ENCODE measurements around the gene ARHGAP24. TPM values are rescaled to one million over a fixed set of nuclear protein-coding genes. Genes with fewer than 3 reads are reported as not detected.
"Not testable (repeated sequence)": the region's sequence is repeated elsewhere in the genome, so short reads cannot be mapped to it uniquely, and the experiment has no call there.

Gene ARHGAP24
- total RNA-seq, 2 experiments from 2014 or later, result 0.22 to 0.70 TPM

GRCh38 chr4:85907001-85907400 is 432.1 kb downstream of the ARHGAP24 start:
- Mint-ChIP-seq H3K27ac (no peak overlapping the region), H3K4me3 (no peak overlapping the region), H3K36me3 (ENCODE audit: low read depth) (no peaks in the 10 kb centered on the region), H3K27me3 (no peaks in the 10 kb centered on the region), H3K4me1 (ENCODE audit: low read depth) (no peaks in the 10 kb centered on the region), H3K9me3 (no peaks in the 10 kb centered on the region)
- DNase-seq, result no peak
- no peak for ATAC-seq
- intact Hi-C loops (cut with micrococcal nuclease), result no loop called here
- TF ChIP-seq, protein P1, sequence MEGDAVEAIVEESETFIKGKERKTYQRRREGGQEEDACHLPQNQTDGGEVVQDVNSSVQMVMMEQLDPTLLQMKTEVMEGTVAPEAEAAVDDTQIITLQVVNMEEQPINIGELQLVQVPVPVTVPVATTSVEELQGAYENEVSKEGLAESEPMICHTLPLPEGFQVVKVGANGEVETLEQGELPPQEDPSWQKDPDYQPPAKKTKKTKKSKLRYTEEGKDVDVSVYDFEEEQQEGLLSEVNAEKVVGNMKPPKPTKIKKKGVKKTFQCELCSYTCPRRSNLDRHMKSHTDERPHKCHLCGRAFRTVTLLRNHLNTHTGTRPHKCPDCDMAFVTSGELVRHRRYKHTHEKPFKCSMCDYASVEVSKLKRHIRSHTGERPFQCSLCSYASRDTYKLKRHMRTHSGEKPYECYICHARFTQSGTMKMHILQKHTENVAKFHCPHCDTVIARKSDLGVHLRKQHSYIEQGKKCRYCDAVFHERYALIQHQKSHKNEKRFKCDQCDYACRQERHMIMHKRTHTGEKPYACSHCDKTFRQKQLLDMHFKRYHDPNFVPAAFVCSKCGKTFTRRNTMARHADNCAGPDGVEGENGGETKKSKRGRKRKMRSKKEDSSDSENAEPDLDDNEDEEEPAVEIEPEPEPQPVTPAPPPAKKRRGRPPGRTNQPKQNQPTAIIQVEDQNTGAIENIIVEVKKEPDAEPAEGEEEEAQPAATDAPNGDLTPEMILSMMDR (IDR thresholded peaks at IDR 0.05), result no peak
- CTCF ChIA-PET, result interaction anchor here (1.0 kb wide), 1 partner anchor 42 kb away, joined by 3 read pairs; no protein-coding TSS in a partner anchor
- POLR2A ChIA-PET, result no interaction called here

DNA sequence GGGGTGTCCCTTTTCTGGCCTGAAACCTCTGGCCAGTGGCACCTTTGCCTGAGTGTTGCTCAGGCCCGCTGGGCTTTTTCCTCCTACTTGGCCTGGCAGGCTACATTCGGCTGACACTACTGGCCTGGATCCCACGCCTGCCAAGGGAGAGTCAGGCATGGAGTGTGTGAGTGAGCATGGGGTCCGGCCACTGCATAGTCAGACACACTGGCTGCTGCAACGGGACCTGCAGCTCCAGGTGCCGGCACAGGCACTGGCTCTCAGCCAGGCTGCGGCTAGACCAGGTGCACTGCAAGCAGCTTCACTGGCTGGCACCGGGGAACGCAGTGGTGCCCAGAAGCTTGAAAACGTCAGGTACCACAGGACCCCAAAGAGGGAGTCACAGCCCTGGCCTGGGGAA is 434.9 kb downstream of the ARHGAP24 start:
- TF ChIP-seq, protein P1 (IDR thresholded peaks at IDR 0.05), result no peak
- Mint-ChIP-seq H3K9me3 (no peaks in the 10 kb centered on the region), H3K27ac (no peak overlapping the region), H3K4me1 (ENCODE audit: low read depth) (no peaks in the 10 kb centered on the region), H3K27me3 (no peaks in the 10 kb centered on the region), H3K36me3 (ENCODE audit: low read depth) (no peaks in the 10 kb centered on the region), H3K4me3 (no peak overlapping the region)
- CTCF ChIA-PET, result no interaction called here
- ATAC-seq (no peak), DNase-seq (no peak)
- intact Hi-C loops (cut with micrococcal nuclease), result no loop called here
- POLR2A ChIA-PET, result no interaction called here

DNA sequence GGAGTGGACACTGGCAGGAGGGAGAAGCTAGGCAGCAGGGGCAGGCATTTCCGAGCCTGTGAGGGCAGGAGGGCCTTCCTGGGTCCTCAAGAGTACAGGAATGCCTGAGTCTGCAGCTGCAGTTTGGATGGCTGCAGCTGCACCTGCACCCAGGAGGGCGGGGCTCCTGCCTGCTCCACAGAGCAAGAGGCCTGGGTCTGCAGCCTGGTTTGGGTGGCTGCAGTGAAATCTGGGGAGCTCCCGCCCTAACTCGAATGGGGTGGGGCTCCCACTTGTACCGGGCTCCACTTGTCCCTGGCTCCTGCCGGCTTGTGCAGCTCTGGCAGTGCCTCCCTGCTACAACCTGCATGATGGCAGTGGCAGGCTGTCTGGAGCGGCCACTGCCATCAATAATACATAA is 436.0 kb downstream of the ARHGAP24 start:
- H3K27me3 Mint-ChIP-seq, result no peaks in the 10 kb centered on the region
- no peak overlapping the region for H3K4me3 Mint-ChIP-seq
- POLR2A ChIA-PET, result no interaction called here
- no peaks in the 10 kb centered on the region for H3K36me3 Mint-ChIP-seq (ENCODE audit: low read depth)
- H3K4me1 Mint-ChIP-seq (ENCODE audit: low read depth), result no peaks in the 10 kb centered on the region
- TF ChIP-seq, protein P1 (IDR thresholded peaks at IDR 0.05), result no peak
- intact Hi-C loops (cut with micrococcal nuclease), result no loop called here
- no peak overlapping the region for H3K27ac Mint-ChIP-seq
- H3K9me3 Mint-ChIP-seq, result peaks cover 2% of the 10 kb centered on the region
- ATAC-seq (no peak), DNase-seq (no peak)
- CTCF ChIA-PET, result no interaction called here

- ATAC-seq (no peak), DNase-seq (no peak)
- no peak overlapping the region for H3K27ac Mint-ChIP-seq
- no peaks in the 10 kb centered on the region for H3K27me3 Mint-ChIP-seq
- TF ChIP-seq, protein P1 (IDR thresholded peaks at IDR 0.05), result no peak
- no peaks in the 10 kb centered on the region for H3K36me3 Mint-ChIP-seq (ENCODE audit: low read depth)
- ChIA-PET CTCF (no interaction called here), POLR2A (no interaction called here)
- intact Hi-C loops (cut with micrococcal nuclease), result no loop called here
- H3K9me3 Mint-ChIP-seq, result peaks cover 2% of the 10 kb centered on the region
- no peak overlapping the region for H3K4me3 Mint-ChIP-seq
- H3K4me1 Mint-ChIP-seq (ENCODE audit: low read depth), result no peaks in the 10 kb centered on the region
Measured at GRCh38 chr4:85913931-85914694, 439.2 kb downstream of the ARHGAP24 start.

DNA sequence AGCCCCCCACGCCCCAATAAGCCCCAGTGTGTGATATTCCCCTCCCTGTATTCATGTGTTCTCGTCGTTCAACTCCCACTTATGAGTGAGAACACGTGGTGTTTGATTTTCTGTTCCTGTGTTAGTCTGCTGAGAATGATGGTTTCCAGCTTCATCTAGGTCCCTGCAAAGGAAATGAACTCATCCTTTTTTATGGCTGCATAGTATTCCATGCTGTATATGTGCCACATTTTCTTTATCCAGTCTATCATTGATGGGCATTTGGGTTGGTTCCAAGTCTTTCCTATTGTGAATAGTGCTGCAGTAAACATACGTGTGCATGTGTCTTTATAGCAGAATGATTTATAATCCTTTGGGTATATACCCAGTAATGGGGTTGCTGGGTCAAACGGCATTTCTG is 440.6 kb downstream of the ARHGAP24 start:
- H3K4me3 Mint-ChIP-seq; intact Hi-C loops (cut with micrococcal nuclease); H3K27me3 Mint-ChIP-seq; ATAC-seq; H3K27ac Mint-ChIP-seq; POLR2A ChIA-PET; DNase-seq; H3K9me3 Mint-ChIP-seq; CTCF ChIA-PET; H3K36me3 Mint-ChIP-seq (ENCODE audit: low read depth); H3K4me1 Mint-ChIP-seq (ENCODE audit: low read depth): not testable (repeated sequence)
